Lung (tissue), 12 donors: ENCODE data around the gene TMEM156. TPM values are rescaled to one million over a fixed set of nuclear protein-coding genes. Genes with fewer than 3 reads are reported as not detected.

Source experiments
- ATAC-seq: fragments of 200-7000 bp; cut with Tn5 transposase; one replicate; pipeline ENCODE4 v1.9.1; 2020; ENCODE audit warnings: moderate number of reproducible peaks; ENCODE audit not compliant: insufficient read depth, low FRiP score
- DNase-seq, 3 donors: peaks; one replicate each; pipeline ENCODE4 v3.0.0-alpha.2; 2013 to 2017
- H3K27ac ChIP-seq, 2 donors: one replicate each; pipeline ENCODE4 v1.5.1; 2013; ENCODE audit warnings: mild to moderate bottlenecking in 2 of 2, moderate library complexity in 2 of 2, control low read depth in 1 of 2, inconsistent platforms in 1 of 2, low read depth in 1 of 2, low read length in 1 of 2
- H3K27me3 ChIP-seq, 3 donors: one replicate each; pipeline ENCODE4 v1.5.1; 2013; ENCODE audit warnings: low read length in 2 of 3; ENCODE audit not compliant: control insufficient read depth in 3 of 3, insufficient read depth in 3 of 3
- H3K36me3 ChIP-seq, 4 donors: one replicate each; pipeline ENCODE4 v1.5.1; 2013; ENCODE audit warnings: low read length in 4 of 4, mild to moderate bottlenecking in 1 of 4, moderate library complexity in 1 of 4; ENCODE audit not compliant: control insufficient read depth in 4 of 4, insufficient read depth in 4 of 4
- H3K4me1 ChIP-seq, 5 donors: one replicate each; pipeline ENCODE4 v1.5.1; 2013; ENCODE audit warnings: low read length in 5 of 5, mild to moderate bottlenecking in 2 of 5, moderate library complexity in 1 of 5; ENCODE audit not compliant: control insufficient read depth in 5 of 5, insufficient read depth in 5 of 5
- H3K4me3 ChIP-seq: one replicate; pipeline ENCODE4 v1.5.1; 2013; ENCODE audit warnings: mild to moderate bottlenecking, control low read depth, moderate library complexity
- H3K9ac ChIP-seq, 2 donors: one replicate each; pipeline ENCODE4 v1.5.1; 2013; ENCODE audit warnings: low read length in 2 of 2, control low read depth in 1 of 2; ENCODE audit not compliant: insufficient read depth in 1 of 2
- H3K9me3 ChIP-seq, 4 donors: one replicate each; pipeline ENCODE4 v1.5.1; 2013; ENCODE audit warnings: low read length in 3 of 4, mild to moderate bottlenecking in 1 of 4, moderate library complexity in 1 of 4; ENCODE audit not compliant: control insufficient read depth in 4 of 4, insufficient read depth in 3 of 4
- WGBS, 2 donors: extraction: QIAGEN DNeasy Blood & Tissue Kit; methylation state at CpG; one replicate each; pipeline ENCODE4 v1.1.7; 2013; 5-methylcytosine and 5-hydroxymethylcytosine counted together
- polyA plus RNA-seq, 2 donors: library from polyadenylated mRNA; stranded (reverse); fragments of 200-250 nt; gene quantifications; one replicate each; pipeline ENCODE4 v1.2.1, GENCODE V29; 2013
- total RNA-seq, 2 donors: library from RNA; depleted of rRNA in 1 of 2; stranded (reverse); fragments of >200 nt in 1 of 2; gene quantifications; one replicate each; pipeline ENCODE4 v1.2.1, GENCODE V29; 2014 to 2021
- TF ChIP-seq, protein P1 (sequence below): IDR thresholded peaks from 2 replicates; pipeline ENCODE4 v1.5.1; 2012; ENCODE audit warnings: mild to moderate bottlenecking; ENCODE audit errors: control extremely low read depth, extremely low read depth
- donor health status: control.
- donor health status: control.
- donor health status: Bipolar disorder and iron deficiency.
- donor health status: healthy.
- donor health status: DM: yes; HTN: yes; CAD: no.

TMEM156 gene
- total and polyA plus RNA-seq, 4 donors = 0.95 to 3.5 (median 1.2) TPM

DNA sequence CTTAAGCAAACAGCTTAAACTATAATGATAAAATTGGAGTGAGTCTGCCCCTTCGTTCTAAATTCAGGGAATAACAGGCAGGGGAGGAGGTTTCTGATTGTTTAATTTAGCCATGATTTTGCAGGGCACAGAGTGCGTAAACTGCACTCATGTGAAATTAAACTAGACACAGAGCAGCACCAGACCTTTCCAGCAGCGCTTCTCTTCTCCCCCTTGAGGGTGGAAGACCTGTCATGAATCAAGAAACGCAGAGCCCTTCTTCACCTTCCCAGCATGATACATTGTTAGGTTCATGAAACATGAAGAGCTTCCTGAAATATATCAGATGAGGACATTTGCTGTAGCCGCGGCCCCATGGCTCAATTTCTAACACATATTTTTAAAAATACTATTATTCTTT lies 101.5 kb downstream of the TMEM156 start:
- no peak overlapping the region for H3K4me3 ChIP-seq
- H3K36me3 ChIP-seq = peaks cover 20 to 51% (median 42%) of the 10 kb centered on the region in 4 donors
- peaks cover 0 to 6% (median 0%) of the 10 kb centered on the region in 5 donors for H3K4me1 ChIP-seq
- WGBS, 2 donors = 90 to 91% methylated on average over 6 of the region's 6 CpGs
- TF ChIP-seq, protein P1, sequence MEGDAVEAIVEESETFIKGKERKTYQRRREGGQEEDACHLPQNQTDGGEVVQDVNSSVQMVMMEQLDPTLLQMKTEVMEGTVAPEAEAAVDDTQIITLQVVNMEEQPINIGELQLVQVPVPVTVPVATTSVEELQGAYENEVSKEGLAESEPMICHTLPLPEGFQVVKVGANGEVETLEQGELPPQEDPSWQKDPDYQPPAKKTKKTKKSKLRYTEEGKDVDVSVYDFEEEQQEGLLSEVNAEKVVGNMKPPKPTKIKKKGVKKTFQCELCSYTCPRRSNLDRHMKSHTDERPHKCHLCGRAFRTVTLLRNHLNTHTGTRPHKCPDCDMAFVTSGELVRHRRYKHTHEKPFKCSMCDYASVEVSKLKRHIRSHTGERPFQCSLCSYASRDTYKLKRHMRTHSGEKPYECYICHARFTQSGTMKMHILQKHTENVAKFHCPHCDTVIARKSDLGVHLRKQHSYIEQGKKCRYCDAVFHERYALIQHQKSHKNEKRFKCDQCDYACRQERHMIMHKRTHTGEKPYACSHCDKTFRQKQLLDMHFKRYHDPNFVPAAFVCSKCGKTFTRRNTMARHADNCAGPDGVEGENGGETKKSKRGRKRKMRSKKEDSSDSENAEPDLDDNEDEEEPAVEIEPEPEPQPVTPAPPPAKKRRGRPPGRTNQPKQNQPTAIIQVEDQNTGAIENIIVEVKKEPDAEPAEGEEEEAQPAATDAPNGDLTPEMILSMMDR = no peak
- no peaks in the 10 kb centered on the region for H3K9me3 ChIP-seq
- DNase-seq (no peak), ATAC-seq (no peak)
- no peak overlapping the region for H3K27ac ChIP-seq
- H3K27me3 ChIP-seq = no peaks in the 10 kb centered on the region
- H3K9ac ChIP-seq = no peak overlapping the region

DNA sequence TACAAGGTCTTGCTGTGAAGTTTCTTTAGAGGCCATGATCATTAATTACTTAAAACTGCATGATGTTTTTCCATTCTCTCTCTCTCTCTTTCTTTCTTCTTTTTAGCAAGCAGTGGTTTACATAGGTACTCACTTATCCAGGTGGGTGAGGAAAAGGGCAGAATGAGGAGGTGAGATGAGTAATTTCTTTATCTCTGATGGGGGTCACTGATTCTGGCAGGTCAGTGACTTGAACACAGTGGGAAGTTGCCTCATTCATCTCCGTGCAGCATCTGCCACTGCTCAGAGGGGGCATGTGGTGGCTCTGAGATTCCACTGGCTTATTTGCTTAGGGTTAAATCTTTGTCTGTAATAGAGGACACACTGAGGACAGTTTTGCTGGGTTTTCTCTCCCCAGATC lies 102.0 kb downstream of the TMEM156 start:
- no peak for ATAC-seq
- Histone ChIP-seq H3K4me3 (no peak overlapping the region), H3K36me3 (peaks cover 20 to 47% (median 40%) of the 10 kb centered on the region in 4 donors), H3K9me3 (no peaks in the 10 kb centered on the region), H3K9ac (no peak overlapping the region), H3K27me3 (no peaks in the 10 kb centered on the region), H3K4me1 (peaks cover 0 to 6% (median 0%) of the 10 kb centered on the region in 5 donors), H3K27ac (no peak overlapping the region)
- DNase-seq = no peak
- WGBS, 2 donors = 50 to 70% methylated on average over 1 of the region's 1 CpG
- TF ChIP-seq, protein P1 = no peak

DNA sequence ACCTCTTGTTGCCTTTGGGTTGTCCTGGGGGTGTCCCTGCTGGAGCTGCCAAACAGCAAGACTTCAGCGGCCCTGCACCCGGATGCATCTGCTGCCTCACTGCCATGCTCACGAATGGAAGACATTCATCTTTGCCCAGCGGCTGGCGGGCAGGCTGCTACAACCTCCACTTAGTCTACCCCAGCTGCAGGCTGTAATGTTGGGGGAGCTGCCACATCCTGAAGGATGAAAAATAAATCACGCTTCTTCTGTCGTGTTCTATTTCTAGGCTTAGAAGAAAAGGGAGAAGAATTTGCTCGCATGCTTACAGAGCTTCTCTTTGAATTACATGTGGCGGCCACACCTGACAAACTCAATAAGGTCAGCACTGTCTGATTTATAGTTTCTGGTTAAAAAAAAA lies 103.2 kb downstream of the TMEM156 start:
- Histone ChIP-seq H3K27ac (no peak overlapping the region), H3K36me3 (peaks cover 20 to 53% (median 41%) of the 10 kb centered on the region in 4 donors), H3K9ac (no peak overlapping the region), H3K27me3 (no peaks in the 10 kb centered on the region), H3K9me3 (no peaks in the 10 kb centered on the region), H3K4me3 (no peak overlapping the region), H3K4me1 (peaks cover 0 to 6% (median 0%) of the 10 kb centered on the region in 5 donors)
- 91 to 94% methylated on average over 9 of the region's 9 CpGs for WGBS, 2 donors
- DNase-seq (no peak), ATAC-seq (no peak)
- TF ChIP-seq, protein P1 = no peak

DNA sequence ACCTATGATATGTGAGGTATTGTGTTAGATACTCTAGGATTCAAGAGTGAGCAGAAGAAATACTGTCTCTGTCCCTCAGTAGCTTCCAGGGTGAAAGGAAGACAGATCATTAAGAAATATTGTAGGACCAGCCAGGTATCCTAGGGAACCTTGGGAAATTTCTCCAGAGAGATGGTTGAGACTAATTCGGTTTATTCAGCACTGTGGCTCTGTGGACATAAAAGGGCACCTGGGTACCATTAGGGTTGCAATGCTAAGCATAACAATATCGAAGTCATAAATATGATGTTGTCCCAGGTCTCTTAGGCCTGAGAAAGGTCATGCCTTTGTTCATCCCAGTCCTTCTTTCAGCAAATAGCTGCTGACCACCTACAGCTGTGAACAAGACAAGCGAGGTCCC lies 103.6 kb downstream of the TMEM156 start:
- no peak for ATAC-seq

More for the DNA sequence above, 103.6 kb downstream of the TMEM156 start:
- 93 to 94% methylated on average over 3 of the region's 3 CpGs for WGBS, 2 donors
- Histone ChIP-seq H3K27me3 (no peaks in the 10 kb centered on the region), H3K27ac (no peak overlapping the region), H3K9ac (no peak overlapping the region), H3K9me3 (no peaks in the 10 kb centered on the region), H3K36me3 (peaks cover 20 to 55% (median 42%) of the 10 kb centered on the region in 4 donors), H3K4me1 (peaks cover 0 to 6% (median 0%) of the 10 kb centered on the region in 5 donors), H3K4me3 (no peak overlapping the region)
- TF ChIP-seq, protein P1 = no peak
- DNase-seq = no peak
